Measurements from ENCODE around the gene CXCR4.
"Not testable (repeated sequence)": the region's sequence is repeated elsewhere in the genome, so short reads cannot be mapped to it uniquely, and the experiment has no call there.

CXCR4 gene

DNA sequence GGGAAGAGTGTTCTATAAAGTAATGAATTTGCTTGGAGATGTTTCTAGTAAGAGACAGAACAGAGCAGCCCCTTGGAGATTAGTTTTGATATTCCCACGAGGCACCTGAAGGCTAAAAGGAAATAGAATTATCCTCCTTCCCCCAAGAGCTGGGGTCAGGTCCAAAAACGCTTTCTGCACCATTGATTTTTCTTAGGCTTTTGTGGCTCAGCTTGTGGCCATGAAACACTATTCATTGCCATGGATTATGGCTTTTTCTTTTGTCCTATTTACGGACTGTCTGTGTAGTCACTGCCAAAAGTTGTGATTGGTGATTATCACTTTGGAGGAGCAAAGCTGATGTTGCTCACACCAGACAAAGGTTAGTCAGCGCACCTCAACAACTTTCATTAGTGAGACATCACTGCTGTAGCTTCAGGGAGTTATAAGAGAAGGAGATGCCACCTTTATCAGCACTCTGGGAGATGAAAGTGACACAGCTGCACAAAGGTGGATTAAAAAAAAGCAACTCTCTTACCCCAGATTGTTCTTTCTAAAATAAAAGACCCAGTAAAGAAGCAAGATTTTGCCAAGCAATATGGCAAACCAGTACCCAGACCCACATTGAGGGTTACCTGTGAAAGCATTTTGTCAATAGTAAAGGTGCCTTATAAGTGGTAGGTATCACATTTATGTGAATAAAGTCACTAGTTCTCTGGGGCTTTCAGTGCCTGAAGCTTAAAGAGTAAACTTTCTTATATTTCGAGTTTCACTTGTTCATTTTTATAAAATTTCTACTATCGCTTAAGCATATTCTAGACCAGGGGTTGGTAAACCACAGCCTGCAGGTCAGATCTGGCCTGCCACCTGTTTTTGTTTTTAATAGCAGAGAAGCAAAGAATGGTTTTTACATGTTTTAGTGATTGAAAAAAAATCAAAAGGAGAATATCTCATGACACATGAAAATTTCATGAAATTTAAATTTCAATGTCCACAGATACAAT is 10.6 kb downstream of the CXCR4 start:
- no peak for DNase-seq (ENCODE audit: low spot score)
- Histone ChIP-seq H3K27ac (no peak overlapping the region), H3K4me3 (no peak overlapping the region)
- TF ChIP-seq, protein P1, sequence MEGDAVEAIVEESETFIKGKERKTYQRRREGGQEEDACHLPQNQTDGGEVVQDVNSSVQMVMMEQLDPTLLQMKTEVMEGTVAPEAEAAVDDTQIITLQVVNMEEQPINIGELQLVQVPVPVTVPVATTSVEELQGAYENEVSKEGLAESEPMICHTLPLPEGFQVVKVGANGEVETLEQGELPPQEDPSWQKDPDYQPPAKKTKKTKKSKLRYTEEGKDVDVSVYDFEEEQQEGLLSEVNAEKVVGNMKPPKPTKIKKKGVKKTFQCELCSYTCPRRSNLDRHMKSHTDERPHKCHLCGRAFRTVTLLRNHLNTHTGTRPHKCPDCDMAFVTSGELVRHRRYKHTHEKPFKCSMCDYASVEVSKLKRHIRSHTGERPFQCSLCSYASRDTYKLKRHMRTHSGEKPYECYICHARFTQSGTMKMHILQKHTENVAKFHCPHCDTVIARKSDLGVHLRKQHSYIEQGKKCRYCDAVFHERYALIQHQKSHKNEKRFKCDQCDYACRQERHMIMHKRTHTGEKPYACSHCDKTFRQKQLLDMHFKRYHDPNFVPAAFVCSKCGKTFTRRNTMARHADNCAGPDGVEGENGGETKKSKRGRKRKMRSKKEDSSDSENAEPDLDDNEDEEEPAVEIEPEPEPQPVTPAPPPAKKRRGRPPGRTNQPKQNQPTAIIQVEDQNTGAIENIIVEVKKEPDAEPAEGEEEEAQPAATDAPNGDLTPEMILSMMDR (IDR thresholded peaks at IDR 0.05): no peak

DNA sequence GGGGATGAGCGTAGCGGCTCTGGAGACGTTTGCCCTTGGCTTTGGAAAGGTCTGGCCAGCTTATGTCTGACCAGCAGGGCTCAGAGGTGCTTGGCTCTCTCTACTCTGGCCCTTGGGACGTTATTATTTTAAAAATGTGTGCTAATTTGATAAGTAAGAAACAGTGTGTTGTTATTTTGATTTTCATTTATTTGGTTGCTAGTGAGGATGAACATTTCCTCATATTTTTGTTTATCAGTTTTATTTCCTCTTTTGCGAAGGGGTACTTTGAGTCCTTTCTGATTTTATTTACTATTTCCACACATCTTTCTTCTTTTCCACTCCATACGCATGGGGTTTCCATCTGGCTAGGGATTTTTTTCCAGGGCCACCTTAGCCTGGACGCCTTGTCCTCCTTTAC is 11.4 kb downstream of the CXCR4 start:
- Histone ChIP-seq H3K27ac (no peak overlapping the region), H3K4me3 (no peak overlapping the region)
- TF ChIP-seq, protein P1 (IDR thresholded peaks at IDR 0.05): no peak
- no peak for DNase-seq (ENCODE audit: low spot score)

DNA sequence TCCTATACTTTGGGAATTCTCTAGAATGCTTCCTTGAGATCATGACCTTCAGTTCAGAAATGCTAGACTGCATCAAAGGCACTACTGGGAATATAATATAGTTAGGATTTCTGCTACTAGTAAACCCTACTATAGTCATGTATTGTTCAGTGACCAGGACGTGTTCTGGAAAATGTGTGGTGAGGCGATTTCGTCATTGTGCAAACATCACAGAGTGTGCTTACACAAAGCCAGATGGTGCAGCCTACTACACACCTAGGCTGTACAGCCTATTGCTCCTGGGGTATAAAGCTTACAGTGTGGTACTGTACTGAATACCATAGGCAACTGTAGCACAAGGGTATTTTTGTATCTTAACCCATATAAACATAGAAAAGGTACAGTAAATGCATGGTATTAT is 13.0 kb downstream of the CXCR4 start:
- Histone ChIP-seq H3K27ac (no peak overlapping the region), H3K4me3 (no peak overlapping the region)
- TF ChIP-seq, protein P1 (IDR thresholded peaks at IDR 0.05): no peak
- DNase-seq (ENCODE audit: low spot score): peak; percentile 12

DNA sequence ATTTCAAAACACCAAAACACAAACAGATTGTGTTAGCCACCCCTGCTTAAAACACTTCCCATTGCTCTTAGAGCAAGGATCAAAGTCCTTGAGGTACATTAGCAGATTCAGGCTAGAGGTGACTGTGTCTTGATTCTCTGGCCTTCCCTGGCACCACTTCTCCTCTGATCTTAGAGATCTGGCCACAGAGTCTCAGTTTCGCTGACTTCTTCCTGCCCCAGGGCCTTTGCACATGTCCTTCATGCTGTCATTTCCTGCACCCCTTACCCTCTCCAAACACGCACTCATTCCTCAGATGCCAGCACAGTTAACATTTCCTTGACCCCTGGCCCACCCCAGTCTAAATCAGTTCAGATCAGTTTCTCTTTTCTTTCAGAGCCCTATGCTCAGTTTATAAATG is 16.9 kb downstream of the CXCR4 start:
- DNase-seq (ENCODE audit: low spot score): no peak
- TF ChIP-seq, protein P1 (IDR thresholded peaks at IDR 0.05): no peak
- Histone ChIP-seq H3K4me3 (no peak overlapping the region), H3K27ac (no peak overlapping the region)

DNA sequence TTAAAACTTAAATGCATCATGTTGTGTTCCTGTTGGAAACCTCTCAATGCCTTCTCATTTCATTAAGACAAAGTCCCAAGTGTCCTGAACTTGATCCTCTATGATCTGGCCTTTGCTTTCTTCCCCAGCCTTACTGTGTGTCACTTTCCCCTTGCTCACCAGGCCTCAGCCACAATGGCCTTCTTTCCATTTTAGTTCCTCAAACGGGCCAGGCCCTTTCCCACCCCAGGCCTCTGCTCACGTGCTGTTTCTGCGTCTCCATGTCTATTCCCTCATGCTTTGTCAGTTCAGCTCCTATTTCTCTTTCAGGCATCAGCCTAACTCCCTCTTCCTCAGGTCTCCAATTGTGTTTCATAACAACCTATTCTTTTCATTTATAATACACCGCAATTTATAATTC is 19.5 kb downstream of the CXCR4 start:
- DNase-seq (ENCODE audit: low spot score): no peak
- no peak overlapping the region for H3K4me3 ChIP-seq
- no peak overlapping the region for H3K27ac ChIP-seq
- TF ChIP-seq, protein P1 (IDR thresholded peaks at IDR 0.05): no peak

DNA sequence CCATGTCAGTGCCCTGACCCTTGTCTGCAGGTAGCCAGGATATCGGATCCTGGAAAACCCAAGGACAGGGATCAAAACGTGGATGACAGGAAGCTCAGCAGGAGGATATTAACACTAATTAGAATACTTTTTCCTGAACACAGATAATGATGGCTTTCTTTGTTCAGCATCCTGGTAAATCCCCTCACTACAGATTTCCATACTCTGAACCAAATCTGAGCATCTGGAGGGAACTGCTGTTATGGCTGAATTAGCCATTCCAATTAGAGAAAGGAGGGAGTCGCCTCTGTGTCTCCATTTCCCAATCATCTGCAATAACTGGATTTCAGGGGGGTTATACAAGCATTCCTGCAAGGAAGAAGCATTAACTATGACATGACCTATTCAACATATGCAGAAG is 24.4 kb downstream of the CXCR4 start:
- Histone ChIP-seq H3K27ac (no peak overlapping the region), H3K4me3 (no peak overlapping the region)
- TF ChIP-seq, protein P1 (IDR thresholded peaks at IDR 0.05): no peak
- DNase-seq (ENCODE audit: low spot score): no peak

DNA sequence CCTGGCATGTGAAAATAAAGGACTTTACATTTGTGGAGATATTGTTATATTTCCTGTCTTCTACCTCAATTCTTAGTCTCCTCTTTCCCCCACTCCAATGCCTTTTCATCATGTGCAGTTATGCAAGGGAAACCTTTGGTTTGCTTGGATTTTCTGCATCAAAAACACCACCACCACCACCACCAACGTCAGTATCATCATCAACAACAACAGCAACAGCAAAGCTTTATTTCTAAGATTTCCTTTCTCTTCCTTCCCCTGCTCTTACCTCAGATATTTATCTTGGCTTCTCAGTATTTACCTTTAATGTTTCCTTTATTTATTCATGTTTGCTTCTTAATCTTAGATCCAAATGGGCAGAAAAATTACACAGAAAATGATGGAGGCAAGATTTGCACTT is 26.1 kb downstream of the CXCR4 start:
- TF ChIP-seq, protein P1 (IDR thresholded peaks at IDR 0.05): no peak

DNA sequence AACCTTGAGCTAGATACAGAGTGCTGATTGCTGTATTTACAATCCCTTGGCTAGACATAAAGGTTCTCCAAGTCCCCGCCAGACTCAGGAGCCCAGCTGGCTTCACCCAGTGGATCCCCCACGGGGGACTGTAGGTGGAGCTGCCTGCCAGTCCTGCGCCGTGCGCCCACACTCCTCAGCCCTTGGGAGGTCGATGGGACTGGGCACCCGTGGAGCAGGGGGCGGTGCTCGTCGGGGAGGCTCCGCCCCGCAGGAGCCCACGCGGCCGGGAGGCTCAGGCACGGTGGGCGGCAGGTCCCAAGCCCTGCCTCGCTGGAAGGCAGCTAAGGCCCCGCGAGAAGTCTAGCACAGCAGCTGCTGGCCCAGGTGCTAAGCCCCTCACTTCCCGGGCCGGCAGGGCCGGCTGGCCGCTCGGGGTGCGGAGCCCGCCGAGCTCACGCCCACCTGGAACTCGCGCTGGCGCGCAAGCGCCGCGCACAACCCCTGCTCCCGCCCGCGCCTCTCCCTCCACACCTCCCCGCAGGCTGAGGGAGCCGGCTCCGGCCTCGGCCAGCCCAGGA is 30.0 kb downstream of the CXCR4 start:
- H3K27ac ChIP-seq; DNase-seq (ENCODE audit: low spot score); H3K4me3 ChIP-seq: not testable (repeated sequence)

More for the DNA sequence above, 26.1 kb downstream of the CXCR4 start:
- H3K4me3 ChIP-seq: no peak overlapping the region
- no peak overlapping the region for H3K27ac ChIP-seq
- DNase-seq (ENCODE audit: low spot score): no peak

All from coronary artery (tissue), 2 donors.